Right atrium auricular region (tissue), 2 donors: ENCODE results near the gene MED25. TPM values are rescaled to one million over a fixed set of nuclear protein-coding genes. Genes with fewer than 3 reads are reported as not detected.
A peak's percentile ranks its signal among the peaks of the same experiment; 100 is the strongest.

Experiments used
- DNase-seq: peaks from one replicate; pipeline ENCODE4 v3.0.0-alpha.2; 2019; ENCODE audit warnings: low spot score
- H3K27ac ChIP-seq, 2 donors: fragments of 200-600 bp; sonication (generic); 1 replicate in 1 of 2; 2 replicates in 1 of 2; pipeline ENCODE4 v1.5.1; 2016 to 2019
- H3K27me3 ChIP-seq, 2 donors: fragments of 200-600 bp; sonication (generic); one replicate each; pipeline versions ENCODE4 v1.5.1 to v1.6.0; 2017 to 2019
- H3K36me3 ChIP-seq: fragments of 200-600 bp; sonication (generic); one replicate; pipeline ENCODE4 v1.5.1; 2016
- H3K4me1 ChIP-seq, 2 donors: fragments of 200-600 bp; sonication (generic); one replicate each; pipeline versions ENCODE4 v1.5.1 to v1.6.0; 2017 to 2019
- H3K4me3 ChIP-seq, 2 donors: fragments of 200-600 bp; sonication (generic); 1 replicate in 1 of 2; 2 replicates in 1 of 2; pipeline ENCODE4 v1.5.1; 2017 to 2019; ENCODE audit warnings: mild to moderate bottlenecking in 1 of 2, moderate library complexity in 1 of 2
- H3K9me3 ChIP-seq, 2 donors: fragments of 200-600 bp; sonication (generic); one replicate each; pipeline ENCODE4 v1.5.1; 2019
- total RNA-seq, 2 donors: library from RNA; depleted of rRNA; stranded (reverse); fragments of >200 nt; gene quantifications; one replicate each; pipeline ENCODE4 v1.1.0, GENCODE V29; 2016
- TF ChIP-seq, protein P1 (sequence below), 2 donors: fragments of 200-600 bp; sonication (generic); IDR thresholded peaks; one replicate each; pipeline ENCODE4 v1.5.1; 2019; ENCODE audit warnings: antibody characterized with exemption in 2 of 2

Gene MED25
- total RNA-seq, 2 donors from 2014 or later: 31.1 to 54.0 TPM

DNA sequence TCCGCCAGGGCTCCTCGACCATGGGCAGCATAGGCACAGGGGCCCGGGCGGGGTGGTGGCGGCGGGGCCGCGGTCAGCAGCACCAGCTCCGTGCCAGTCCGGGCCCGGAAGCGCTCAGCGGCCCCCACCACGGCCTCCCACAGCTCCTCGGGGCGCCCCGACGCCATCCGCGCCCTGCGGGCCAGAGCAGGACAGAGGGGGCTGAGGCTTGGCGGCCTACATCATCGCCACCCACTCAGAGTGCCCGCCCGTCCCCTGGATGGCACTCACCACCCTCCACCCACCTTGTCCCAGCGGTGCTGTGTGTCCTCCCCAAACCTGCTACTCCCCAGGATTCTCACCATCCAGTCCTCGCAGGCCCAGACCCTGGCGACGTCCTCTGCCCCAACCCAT is 55.0 kb downstream of the MED25 start:
- Histone ChIP-seq H3K4me1 (peaks cover 0 to 39% of the 10 kb centered on the region in 2 donors), H3K4me3 (no peak overlapping the region), H3K27me3 (no peaks in the 10 kb centered on the region), H3K36me3 (peaks cover 8% of the 10 kb centered on the region), H3K27ac (no peak overlapping the region), H3K9me3 (no peaks in the 10 kb centered on the region)
- TF ChIP-seq, protein P1, sequence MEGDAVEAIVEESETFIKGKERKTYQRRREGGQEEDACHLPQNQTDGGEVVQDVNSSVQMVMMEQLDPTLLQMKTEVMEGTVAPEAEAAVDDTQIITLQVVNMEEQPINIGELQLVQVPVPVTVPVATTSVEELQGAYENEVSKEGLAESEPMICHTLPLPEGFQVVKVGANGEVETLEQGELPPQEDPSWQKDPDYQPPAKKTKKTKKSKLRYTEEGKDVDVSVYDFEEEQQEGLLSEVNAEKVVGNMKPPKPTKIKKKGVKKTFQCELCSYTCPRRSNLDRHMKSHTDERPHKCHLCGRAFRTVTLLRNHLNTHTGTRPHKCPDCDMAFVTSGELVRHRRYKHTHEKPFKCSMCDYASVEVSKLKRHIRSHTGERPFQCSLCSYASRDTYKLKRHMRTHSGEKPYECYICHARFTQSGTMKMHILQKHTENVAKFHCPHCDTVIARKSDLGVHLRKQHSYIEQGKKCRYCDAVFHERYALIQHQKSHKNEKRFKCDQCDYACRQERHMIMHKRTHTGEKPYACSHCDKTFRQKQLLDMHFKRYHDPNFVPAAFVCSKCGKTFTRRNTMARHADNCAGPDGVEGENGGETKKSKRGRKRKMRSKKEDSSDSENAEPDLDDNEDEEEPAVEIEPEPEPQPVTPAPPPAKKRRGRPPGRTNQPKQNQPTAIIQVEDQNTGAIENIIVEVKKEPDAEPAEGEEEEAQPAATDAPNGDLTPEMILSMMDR (IDR thresholded peaks at IDR 0.05): no peak
- no peak for DNase-seq

DNA sequence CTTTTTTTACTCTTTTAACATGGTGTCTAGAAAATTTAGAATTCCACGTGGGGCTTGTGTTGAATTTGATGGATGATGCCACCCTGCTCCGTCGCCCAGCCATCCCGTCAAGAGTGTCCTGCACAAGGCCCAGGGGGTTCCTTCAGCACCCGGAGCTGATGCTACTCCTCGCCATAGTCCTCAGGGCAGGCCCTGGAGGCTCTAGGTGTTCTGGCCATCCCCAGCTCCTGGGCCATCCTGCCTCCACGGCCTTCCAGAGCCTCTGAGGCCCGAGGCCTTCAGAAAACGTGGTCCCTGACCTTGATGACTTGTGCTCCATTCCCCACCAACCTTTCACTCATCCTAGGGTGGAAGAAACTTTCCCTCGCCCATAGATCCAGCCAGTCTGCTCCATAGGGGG is 55.7 kb downstream of the MED25 start:
- TF ChIP-seq, protein P1 (IDR thresholded peaks at IDR 0.05): no peak
- Histone ChIP-seq H3K4me1 (peaks cover 0 to 39% of the 10 kb centered on the region in 2 donors), H3K27me3 (no peaks in the 10 kb centered on the region), H3K36me3 (peaks cover 8% of the 10 kb centered on the region), H3K4me3 (no peak overlapping the region), H3K27ac (no peak overlapping the region), H3K9me3 (no peaks in the 10 kb centered on the region)
- DNase-seq: no peak

DNA sequence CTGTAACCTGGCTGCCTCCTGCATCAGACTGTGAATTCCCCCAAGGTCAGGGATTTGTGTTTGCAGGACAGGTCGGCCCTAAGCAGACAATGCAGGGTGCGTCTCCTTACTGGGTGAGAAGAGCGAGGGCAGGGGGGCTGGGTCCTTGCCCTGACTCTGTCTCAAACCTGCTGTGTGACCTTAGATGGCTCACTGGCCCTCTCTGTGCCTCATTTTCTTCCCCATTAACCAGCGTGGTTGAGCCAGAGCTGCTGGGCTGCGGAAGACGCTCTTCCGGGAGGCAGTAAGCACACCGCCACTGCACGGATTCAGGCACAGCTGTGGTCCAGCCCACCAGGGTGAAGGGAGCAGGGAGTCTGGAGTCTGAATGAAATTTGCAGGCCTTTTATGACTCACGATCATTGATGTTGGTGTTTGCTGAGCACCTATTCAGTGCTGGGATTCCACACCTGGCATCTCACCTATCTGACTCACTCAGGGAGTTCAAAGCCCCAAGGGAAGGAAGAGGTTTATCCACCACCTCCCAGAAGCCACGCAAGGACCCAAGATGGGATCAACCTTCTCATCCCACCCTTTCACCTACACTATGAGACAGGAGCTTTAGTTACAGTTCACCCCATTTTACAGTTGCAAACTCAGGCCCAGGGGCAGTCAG is 56.5 kb downstream of the MED25 start:
- Histone ChIP-seq H3K36me3 (peaks cover 8% of the 10 kb centered on the region), H3K4me3 (no peak overlapping the region), H3K27me3 (no peaks in the 10 kb centered on the region), H3K9me3 (no peaks in the 10 kb centered on the region), H3K27ac (no peak overlapping the region), H3K4me1 (peaks cover 0 to 40% of the 10 kb centered on the region in 2 donors)
- no peak for DNase-seq
- TF ChIP-seq, protein P1 (IDR thresholded peaks at IDR 0.05): no peak

DNA sequence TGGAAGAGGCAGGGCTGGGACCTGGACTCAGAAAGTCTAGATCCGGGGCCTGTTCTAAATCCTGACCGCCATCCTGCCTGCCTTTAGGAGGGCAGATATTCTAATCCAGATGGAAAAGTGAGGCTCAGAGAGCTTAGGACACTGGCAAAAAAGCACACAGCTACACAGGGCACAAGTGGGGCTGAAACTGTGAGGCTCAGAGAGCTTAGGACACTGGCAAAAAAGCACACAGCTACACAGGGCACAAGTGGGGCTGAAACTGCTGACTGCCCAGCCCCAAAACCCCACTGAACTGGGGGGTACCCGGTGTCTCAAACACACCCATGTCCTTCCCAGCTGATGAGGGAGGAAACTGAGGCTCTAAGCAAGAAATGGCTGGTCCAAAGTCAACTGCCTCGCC is 57.1 kb downstream of the MED25 start:
- TF ChIP-seq, protein P1 (IDR thresholded peaks at IDR 0.05): no peak
- Histone ChIP-seq H3K36me3 (peaks cover 9% of the 10 kb centered on the region), H3K27me3 (no peaks in the 10 kb centered on the region), H3K9me3 (no peaks in the 10 kb centered on the region), H3K4me1 (peaks cover 0 to 35% of the 10 kb centered on the region in 2 donors), H3K27ac (peak overlapping the region; percentile 98), H3K4me3 (peak overlapping the region in 1 of 2 donors; percentile 90)
- no peak for DNase-seq

DNA sequence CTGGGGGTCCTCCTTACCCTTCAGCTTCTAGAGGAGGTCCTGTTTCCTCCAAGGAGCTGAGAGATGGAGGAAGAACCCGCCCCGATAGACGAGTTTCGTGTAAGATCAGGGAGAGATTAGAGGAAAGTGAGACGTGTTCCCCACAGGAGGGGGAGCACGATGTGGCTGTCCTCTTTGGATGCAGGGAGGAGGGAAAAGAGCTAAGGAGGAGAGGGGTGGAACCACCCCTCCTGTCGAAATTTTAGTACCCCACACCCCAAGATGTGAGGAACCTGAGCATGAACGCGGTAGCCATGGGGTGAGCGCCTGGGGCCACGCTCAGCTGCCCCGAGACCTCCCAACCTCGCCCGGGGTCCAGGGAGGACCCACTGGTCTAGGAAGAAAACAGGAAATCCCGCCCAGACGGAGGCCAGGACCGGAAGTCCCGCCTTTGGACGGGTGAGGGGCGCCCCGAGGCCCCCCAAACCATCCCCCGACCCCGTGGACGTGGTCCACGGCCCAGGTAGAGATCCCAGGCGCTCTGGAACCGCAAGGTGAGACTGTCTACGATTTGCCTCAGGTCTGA is 57.9 kb downstream of the MED25 start:
- TF ChIP-seq, protein P1 (IDR thresholded peaks at IDR 0.05): no peak

More for the DNA sequence above, 57.9 kb downstream of the MED25 start:
- Histone ChIP-seq H3K27ac (peak overlapping the region; percentile 98), H3K4me3 (peak overlapping the region; percentile 90 to 91), H3K9me3 (no peaks in the 10 kb centered on the region), H3K27me3 (no peaks in the 10 kb centered on the region), H3K36me3 (peaks cover 15% of the 10 kb centered on the region), H3K4me1 (peaks cover 0 to 28% of the 10 kb centered on the region in 2 donors)
- no peak for DNase-seq
